GM12892 (cell line): ENCODE data around the gene PPP2R5C.

ENCODE experiments used
- POLR2A ChIP-seq: IDR thresholded peaks from 2 replicates; pipeline ENCODE4 v1.6.1; 2011; ENCODE audit warnings: low read depth, low read length, control low read depth
- TAF1 ChIP-seq: IDR thresholded peaks from 2 replicates; pipeline ENCODE4 v1.6.1; 2011; ENCODE audit warnings: low read depth, mild to moderate bottlenecking, control low read depth, low read length, borderline replicate concordance

DNA sequence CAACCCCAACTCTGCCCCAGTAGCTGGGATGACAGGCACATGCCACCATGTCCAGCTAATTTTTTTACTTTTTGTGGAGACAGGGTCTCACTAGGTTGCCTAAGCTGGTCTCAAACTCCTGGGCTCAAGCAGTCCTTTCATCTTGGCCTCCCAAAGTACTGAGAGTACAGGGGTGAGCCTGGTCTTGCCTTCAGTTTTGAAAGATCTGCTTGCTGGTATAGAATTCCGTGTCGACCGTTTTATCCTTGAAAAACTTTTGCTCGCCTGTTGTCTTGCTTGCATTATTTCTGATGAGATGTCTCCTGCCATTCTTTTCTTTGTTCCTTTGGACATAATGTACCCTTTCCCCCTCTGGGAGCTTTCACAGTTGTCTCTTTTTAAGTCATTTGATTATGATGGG lies 110.8 kb downstream of the PPP2R5C start:
- TF ChIP-seq POLR2A, result no peak
- TF ChIP-seq TAF1, result no peak
